GM19099 (cell line): ENCODE data around the gene NPHP4.

Source experiments
- POLR2A ChIP-seq: IDR thresholded peaks from 3 replicates; pipeline ENCODE4 v1.6.1; 2011; ENCODE audit warnings: low read depth; ENCODE audit not compliant: insufficient read length; ENCODE audit errors: extremely low read depth

NPHP4 gene

DNA sequence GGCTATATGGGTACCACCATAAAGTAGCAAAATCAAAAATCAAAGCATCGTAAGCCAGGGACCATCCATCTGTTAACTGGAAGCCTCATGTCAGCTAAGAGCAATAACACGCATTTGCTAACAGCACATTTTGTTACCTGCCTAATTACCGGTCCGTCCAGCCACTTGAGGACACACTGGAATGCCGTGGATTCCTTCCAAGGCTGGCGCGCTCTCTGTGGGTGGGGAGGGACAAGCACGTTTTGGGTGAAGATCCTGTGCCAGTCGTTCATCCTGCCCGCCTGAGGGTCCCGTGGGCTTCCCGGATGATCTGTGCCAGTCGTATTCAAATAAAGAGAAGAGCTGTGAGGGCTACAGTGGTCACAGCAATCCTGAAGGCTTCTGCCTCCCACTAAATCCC lies 6.2 kb downstream of the NPHP4 start:
- no peak for TF ChIP-seq POLR2A

DNA sequence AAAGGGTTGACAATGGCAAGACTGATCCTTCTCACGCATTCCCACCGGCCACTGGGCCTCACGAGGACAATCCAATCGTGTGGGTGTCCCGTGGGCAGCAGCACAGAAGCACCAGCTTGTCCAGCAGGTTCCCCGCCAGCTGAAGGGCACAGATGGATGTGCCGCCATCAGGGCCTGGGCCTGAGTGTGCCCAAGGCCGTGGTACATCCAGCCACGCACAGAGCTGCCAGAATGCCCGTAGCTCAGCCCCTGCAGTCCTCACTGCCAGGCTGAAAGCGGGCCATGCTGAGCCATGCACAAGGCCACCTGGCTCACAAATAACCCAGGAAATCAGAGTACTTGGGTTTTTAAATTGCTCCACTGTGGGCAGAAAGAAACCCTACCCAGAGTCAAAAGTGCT lies 7.0 kb downstream of the NPHP4 start:
- TF ChIP-seq POLR2A: no peak

DNA sequence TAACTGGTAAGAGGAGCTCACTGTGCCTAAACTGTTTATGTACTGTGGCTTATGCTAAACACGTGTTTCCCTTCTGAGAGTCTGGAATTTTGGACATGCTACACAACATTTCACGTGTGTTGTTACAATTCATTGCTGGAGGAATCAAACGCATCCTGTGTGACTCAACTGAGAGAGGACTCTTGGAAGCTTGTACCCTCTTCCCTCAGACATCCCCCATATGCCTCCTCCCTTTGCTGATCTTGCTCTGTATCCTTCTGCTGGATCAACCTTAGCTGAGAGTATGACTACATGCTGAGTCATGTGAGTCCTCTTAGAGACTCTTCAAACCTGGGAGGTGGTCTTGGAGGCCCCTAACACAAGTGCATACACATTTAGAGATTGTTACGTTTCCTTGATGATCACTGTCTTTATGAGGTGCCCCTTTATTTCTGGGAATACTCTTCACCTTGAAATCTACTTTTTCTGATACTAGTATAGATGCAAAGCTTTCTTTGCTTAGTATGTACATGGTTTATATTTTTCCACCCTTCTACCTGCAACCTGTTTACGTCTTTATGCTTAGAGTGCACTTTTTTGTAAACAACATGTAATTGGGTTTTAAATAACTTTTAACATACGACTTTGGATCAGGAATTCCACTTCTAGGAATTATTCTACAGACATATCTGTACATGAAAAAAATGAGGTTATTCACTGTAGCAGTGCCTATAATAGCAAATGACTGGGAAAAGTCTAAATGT lies 8.7 kb downstream of the NPHP4 start:
- TF ChIP-seq POLR2A: no peak

DNA sequence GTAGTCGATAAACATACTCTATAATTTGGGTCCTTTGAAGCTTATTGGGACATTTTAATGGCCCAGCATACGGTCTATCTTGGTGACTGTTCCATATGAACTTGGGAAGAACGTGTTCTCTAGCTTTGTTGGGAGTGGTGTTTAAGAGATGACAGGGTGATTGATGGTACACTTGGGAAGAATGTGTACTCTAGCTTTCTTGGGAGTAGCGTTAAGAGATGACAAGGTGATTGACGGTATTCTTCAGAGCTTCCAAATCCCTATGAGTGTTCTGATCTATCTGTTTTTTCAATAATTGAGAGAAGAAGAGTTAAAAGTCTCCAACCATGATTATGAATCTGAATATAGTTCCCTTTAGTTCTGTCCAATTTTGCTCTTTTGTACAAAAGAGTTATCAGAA lies 9.4 kb downstream of the NPHP4 start:
- no peak for TF ChIP-seq POLR2A

DNA sequence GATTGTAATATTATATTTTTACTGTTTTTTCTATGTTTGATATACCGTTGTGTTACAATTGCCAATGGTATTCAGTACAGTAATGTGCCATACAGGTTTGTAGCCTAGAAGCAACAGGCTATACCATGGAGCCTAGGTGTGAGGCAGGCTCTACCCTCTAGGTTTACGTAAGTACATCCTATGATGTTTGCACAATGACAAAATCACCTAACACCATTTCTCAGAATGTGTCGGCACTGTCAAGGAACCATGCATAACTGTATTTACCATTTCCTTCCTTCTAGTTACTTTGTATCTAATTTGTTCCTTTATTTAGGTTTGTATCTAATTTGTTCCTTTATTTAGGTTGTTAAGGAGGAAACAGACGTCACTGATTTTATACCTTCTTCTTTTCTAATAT lies 9.9 kb downstream of the NPHP4 start:
- TF ChIP-seq POLR2A: no peak

DNA sequence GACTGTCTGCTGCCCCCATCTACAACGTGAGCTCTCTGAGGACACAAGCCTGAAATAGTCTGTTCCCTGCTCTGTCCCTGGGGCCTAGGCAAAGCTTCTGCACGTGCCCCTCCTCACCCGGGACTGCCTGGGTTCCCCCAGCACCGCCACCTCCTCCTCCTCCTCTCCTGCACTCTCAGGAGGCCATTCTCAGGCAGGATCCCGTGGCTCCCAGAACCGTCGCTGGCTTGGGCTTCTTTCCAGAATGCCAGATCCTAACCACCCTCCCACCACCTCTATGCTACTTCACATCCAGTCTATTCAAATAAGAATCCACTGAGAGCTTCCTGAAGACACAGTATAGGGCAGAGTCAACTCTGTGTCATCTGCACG lies 11.2 kb downstream of the NPHP4 start:
- no peak for TF ChIP-seq POLR2A

DNA sequence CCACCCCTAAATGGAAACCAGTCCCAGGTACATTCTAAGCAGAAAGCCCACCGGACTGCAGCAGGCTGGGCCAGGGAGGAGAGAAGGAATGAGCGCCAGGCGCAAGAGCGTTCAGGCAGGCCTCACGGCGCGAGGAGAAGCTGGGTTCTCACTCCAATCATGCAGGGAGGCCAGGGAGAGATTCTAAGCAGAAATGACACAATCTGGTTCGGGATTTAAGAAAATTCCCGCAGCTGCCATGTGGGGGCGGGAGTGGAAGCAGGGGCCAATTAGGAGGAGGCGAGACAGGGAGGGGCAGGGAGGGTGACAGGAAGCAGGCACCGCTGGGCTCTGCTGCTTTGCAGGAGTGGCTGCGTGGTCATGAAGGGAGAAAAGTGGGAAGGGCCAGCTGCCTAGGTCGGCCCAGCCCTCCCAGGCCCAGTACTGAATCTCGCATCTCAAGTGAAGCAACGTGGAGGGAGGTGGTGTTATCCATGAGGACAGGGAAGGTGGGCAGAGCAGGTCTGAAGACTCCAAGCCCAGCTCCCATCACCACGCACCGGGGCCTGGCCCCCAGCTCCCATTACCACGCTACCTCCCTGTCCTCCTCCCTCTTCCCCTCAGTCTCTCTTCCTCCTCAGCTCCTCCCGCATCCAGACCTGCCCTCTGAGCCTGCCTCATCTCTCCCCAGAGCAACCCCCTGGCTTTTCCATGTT lies 11.8 kb downstream of the NPHP4 start:
- TF ChIP-seq POLR2A: no peak

DNA sequence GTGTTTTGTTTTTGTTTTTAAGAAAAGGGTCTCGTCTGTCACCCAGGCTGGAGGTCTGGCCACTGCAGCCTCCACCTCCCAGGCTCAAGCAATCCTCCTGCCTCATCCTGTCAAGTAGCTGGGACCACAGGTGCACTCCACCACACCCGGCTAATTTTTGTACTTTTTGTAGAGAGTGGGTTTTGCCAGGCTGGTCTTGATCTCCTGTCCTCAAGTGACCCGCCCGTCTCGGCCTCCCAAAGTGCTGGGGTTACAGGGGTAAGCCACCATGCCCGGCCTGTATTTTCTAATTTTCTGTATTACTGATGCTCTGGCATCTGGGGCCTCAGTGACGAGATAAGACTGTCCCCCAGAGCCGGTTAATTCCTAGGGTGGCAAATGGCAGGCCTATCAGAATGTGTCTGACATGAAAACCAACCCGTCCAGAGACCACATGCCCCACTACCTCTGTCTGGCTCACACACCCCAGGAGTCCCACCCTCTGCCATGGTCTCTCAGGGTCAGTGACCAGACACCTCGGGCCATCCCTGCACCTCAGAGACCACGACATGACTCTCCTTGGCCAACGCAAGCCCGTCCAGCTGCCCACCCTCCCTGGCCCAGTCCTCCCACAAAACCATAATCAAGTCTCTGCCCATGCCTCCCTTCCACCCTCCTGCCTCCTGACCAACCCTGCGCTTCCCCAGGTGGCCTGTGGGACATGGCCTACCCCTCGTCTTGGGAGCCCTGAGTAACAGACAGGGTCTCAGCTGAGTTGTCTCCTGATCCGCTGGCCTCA lies 12.5 kb downstream of the NPHP4 start:
- TF ChIP-seq POLR2A: no peak

DNA sequence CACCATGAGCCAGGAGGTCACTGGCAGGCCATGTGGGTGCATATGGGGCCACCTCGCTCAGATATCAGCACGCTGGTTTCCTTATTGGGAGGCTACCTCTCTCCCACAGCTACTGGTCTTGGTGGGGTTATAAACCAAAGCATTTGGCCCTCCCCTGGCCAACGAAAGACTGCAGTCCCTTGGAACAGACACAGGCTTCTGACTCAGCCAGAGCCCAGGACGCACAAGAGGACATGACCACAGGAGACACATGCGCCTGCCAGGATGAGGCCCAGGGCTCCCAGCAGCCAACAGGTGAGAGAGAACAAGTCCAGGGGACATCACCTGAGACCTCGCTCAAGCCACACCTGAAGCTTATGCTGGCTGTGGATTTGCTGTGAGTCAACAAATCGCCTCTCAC lies 13.8 kb downstream of the NPHP4 start:
- no peak for TF ChIP-seq POLR2A

DNA sequence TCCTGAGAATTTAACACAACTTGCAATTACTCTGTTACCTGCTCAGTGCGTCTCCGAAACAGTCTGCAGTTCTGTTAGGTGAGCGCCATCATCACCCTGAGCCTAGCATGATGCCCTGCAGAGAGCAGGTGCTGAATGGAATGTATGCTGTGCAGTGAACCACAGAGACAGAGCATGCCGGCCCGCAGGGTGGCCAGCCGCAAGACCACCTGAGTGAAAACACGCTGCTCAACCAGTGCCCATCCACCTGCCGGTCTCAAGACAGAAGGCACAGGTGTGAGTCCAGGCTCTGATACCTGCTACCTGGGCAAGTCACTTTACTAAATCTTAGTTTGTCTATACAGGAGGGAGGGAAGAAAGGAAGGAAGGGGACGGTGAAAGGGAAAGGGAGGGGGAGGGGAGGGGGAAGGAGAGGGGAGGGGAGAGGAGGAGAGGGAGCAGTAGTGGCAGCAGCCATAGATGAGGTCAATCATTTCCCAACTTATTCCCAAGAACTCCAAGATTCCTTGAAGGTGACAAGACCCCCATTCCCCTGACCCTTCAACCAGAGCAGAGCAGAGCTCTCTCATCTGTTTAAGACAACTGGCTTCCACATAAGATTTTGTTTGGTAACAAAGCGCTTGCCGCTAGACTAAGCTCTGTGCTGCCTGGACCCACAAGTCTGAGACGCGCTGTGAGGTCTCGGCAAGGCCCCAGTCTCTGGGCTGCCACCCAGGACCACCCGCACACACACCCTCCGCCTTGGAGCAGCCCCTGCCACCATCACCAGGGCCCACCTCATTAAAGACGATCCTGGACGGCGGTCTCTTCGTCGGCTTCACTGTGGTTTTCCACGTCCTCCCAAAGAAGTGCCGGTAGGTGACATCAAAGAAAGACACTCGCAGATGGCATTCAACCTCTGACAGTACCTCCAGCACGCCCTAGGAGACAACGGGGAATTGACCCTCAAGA lies 14.5 kb downstream of the NPHP4 start:
- TF ChIP-seq POLR2A: no peak

DNA sequence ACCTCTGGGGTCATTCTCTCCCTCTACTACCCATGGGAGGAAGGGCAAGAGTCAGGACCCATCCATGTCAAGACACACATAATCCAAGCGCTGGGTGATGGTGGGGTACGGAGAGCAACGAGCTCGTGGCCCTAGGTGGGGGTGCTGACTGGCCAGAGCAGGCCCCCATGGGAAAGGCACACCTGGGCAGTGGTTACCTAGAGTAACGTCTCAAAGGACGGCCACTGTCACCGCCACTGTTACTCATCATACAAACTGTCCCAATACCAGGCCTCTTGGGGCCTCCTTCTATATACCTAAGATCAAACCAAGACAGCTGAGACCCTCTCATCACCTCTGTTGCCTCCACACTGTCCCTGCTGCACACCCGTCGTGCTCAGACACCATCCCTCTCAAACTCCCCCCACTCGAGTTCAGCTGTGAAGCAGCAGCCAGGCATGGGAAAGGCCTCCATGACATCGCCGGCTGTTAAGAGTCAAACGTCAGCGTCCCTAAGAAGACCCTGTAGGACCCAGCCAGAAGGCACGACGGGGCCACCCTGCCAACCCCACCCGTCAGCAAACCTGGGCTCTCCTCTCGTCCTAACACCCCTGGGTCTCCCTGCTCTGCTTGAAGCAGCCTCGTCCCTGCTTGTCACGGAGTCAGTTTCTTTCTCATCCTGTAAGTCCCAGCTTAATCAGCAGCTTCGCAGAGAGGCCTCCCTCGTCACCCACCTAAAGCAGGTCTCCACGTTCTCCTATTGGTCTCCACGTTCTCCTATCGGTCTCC lies 15.3 kb downstream of the NPHP4 start:
- TF ChIP-seq POLR2A: no peak

DNA sequence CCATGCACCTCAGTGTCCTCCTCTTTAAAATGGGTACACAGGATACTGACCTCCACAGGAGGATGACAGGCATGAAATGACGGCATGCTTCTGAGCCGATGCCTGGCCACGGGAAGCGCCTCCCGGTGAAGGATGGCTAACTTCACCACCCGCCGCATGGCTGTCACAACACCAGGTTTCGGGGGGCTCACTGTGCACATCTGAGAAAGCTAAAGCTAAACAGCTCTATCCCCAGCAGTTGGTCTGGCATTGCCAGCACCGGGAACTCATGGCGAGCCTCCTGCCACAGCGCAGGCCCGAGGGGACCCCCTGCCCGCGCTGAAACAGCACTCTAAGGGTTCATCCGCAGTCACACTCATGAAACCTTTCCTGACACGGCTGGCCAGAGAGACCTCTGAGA lies 16.0 kb downstream of the NPHP4 start:
- TF ChIP-seq POLR2A: no peak

DNA sequence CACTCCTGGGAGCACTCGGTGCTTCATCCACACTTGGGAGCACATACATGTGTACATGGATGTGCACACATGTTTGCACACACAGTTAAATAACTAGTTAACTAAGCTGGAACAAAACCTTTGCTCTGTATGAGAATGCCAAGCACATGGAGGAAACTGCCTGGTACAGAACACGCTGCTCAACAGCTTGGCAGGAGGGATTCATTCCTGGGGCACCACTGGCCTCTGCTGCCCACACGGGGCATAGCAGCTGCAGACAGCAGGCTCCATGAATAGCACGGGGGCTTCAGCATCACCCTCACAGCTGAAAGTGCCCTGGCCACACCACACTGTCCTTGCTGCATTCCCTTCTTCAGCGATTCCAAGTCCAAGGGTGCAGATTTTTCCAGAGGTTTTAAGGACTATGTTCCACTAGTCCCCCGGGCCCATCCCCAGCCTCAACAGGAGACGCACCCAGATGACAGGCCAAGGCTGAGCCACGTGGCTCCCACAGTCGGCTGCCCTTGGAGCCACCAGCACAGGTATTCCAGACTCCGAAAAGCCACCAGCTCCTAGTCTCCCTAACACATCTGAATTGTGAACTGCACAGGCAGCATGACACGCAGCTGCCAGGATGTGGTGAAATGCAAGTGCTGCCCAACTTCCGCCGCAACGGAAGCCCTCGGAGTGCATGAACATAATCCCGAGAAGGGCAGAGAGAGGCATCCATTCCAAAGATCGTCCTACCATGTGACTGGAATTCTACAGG lies 16.9 kb downstream of the NPHP4 start:
- no peak for TF ChIP-seq POLR2A
